Measurements from ENCODE around the gene EFCAB12. TPM values are rescaled to one million over a fixed set of nuclear protein-coding genes. Genes with fewer than 3 reads are reported as not detected.

EFCAB12 gene
- total and polyA plus RNA-seq, 2 of the 8 experiments (the other 6 are each of a cell fraction or from before 2014, with no cell fraction given), result 0.60 to 0.99 TPM

GRCh38 chr3:129415378-129415777, 13.1 kb downstream of the EFCAB12 start:
- 93% methylated on average over 3 of the region's 3 CpGs; no CpG with 5 or more reads in 1 of the 2 experiments for WGBS, 2 experiments (ENCODE audit: extremely low coverage in 1 of 2, insufficient coverage in 1 of 2, insufficient read length in 1 of 2, insufficient replicate concordance in 2 of 2, low coverage in 1 of 2, low lambda C conversion rate in 2 of 2, missing lambda C conversion rate in 1 of 2)
- Histone ChIP-seq H4K91ac (replicated peaks; ENCODE audit: insufficient read length, low read length) (no peak overlapping the region), H3K4me2 (ENCODE audit: insufficient read depth in 1 of 2, low read depth in 2 of 2, low read length in 2 of 2) (no peak overlapping the region), H2BK12ac (ENCODE audit: low read depth, low read length) (no peak overlapping the region), H3K18ac (ENCODE audit: extremely low read depth, low read length) (no peak overlapping the region), H3K27me3 (replicated peaks in 1 of 4; ENCODE audit: control insufficient read depth in 3 of 4, extremely low read depth in 1 of 4, insufficient read depth in 3 of 4, low read length in 3 of 4) (peaks cover 0 to 5% (median 0%) of the 10 kb centered on the region in 4 experiments; a peak in 2 of 7 replicates), H4K20me1 (replicated peaks in 1 of 2; ENCODE audit: control insufficient read depth in 1 of 2, insufficient read depth in 2 of 2, low read length in 2 of 2) (peaks cover 0 to 3% of the 10 kb centered on the region in 2 experiments), H3K4me1 (replicated peaks in 1 of 4; ENCODE audit: control insufficient read depth in 3 of 4, insufficient read depth in 4 of 4, low read length in 3 of 4) (no peaks in the 10 kb centered on the region; a peak in 1 of 7 replicates), H3K9me3 (ENCODE audit: insufficient read depth in 2 of 2, low read depth in 1 of 2, low read length in 1 of 2) (no peaks in the 10 kb centered on the region), H3K23me2 (ENCODE audit: low read depth, low read length) (no peaks in the 10 kb centered on the region), H3K23ac (ENCODE audit: insufficient read length) (no peak overlapping the region), H3K79me1 (ENCODE audit: low read depth, low read length) (no peaks in the 10 kb centered on the region), H2BK5ac (ENCODE audit: low read depth, low read length) (no peak overlapping the region), H3K36me3 (ENCODE audit: control insufficient read depth in 2 of 4, insufficient read depth in 4 of 4, low read length in 3 of 4) (no peaks in the 10 kb centered on the region; a peak in 1 of 8 replicates), H3K9ac (replicated peaks in 1 of 4; ENCODE audit: extremely low read depth in 1 of 4, low read depth in 3 of 4, low read length in 3 of 4) (no peak overlapping the region), H3K4me3 (ENCODE audit: extremely low read depth in 1 of 4, insufficient read depth in 2 of 4, low read depth in 3 of 4, low read length in 4 of 4) (no peak overlapping the region), H3K4ac (replicated peaks; ENCODE audit: insufficient read length, low read depth, low read length) (no peak overlapping the region), H2BK15ac (ENCODE audit: low read length) (no peak overlapping the region), H2BK120ac (replicated peaks; ENCODE audit: low read depth, low read length) (no peak overlapping the region), H4K8ac (ENCODE audit: extremely low read depth, insufficient read depth, low read length) (no peak overlapping the region), H2AFZ (ENCODE audit: low read length) (no peak overlapping the region), H3K56ac (replicated peaks; ENCODE audit: insufficient read length, low read depth, low read length) (no peak overlapping the region), H2BK20ac (ENCODE audit: low read length) (no peak overlapping the region), H3K14ac (ENCODE audit: insufficient read length) (no peak overlapping the region), H2AK5ac (ENCODE audit: low read depth, low read length) (no peak overlapping the region), H4K5ac (ENCODE audit: insufficient read length, low read depth, low read length) (no peak overlapping the region), H3K27ac (ENCODE audit: low read depth, low read length) (no peak overlapping the region), H3K79me2 (ENCODE audit: control insufficient read depth in 1 of 2, insufficient read depth in 2 of 2, low read length in 2 of 2) (no peaks in the 10 kb centered on the region)
- CTCF ChIA-PET (ENCODE audit: partially characterized antibody), result interaction anchor here (1.0 to 1.6 kb wide), 2 partner anchors 9 to 63 kb away, joined by 4 to 5 read pairs; no protein-coding TSS in a partner anchor
- FAIRE-seq (no peak), DNase-seq (ENCODE audit: low read depth in 1 of 2, low spot score in 2 of 2) (no peak)
- TF ChIP-seq BRCA1 (IDR thresholded peaks at IDR 0.05; ENCODE audit: low read depth, low read length) (no peak), HDAC2 (IDR thresholded peaks at IDR 0.05; ENCODE audit: borderline replicate concordance in 1 of 2, low read depth in 2 of 2, low read length in 2 of 2) (no peak), CEBPB (IDR thresholded peaks at IDR 0.05; ENCODE audit: low read depth, low read length) (no peak), USF2 (IDR thresholded peaks at IDR 0.05; ENCODE audit: low read length) (no peak), NRF1 (IDR thresholded peaks at IDR 0.05; ENCODE audit: low read depth, low read length) (no peak), E2F6 (IDR thresholded peaks at IDR 0.05) (no peak)
- POLR2A ChIA-PET (ENCODE audit: partially characterized antibody), result no interaction called here

All from H1 (cell line).